ENCODE results near the gene ZBTB20.

- no peak for TF ChIP-seq CTCF (IDR thresholded peaks at IDR 0.05)
- no peak for TF ChIP-seq POLR2AphosphoS5 (IDR thresholded peaks at IDR 0.05)
- no peak for TF ChIP-seq POLR2A (IDR thresholded peaks at IDR 0.05)
These were observed 267.0 kb downstream of the ZBTB20 start for GRCh38 chr3:114880078-114880477.
